Thyroid gland (tissue), 4 donors: ENCODE data around the gene NTN5.

ENCODE experiments used
- POLR2A ChIP-seq, 2 donors: fragments of 450-650 bp; IDR thresholded peaks; one replicate each; pipeline ENCODE4 v1.6.1; 2017; ENCODE audit warnings: antibody characterized with exemption in 2 of 2, mild to moderate bottlenecking in 2 of 2, moderate library complexity in 1 of 2
- TF ChIP-seq, protein P1 (sequence below), 6 experiments: fragments of 200-600 bp in 3 of 6; fragments of 450-650 bp in 3 of 6; sonication (generic) in 3 of 6; IDR thresholded peaks; one replicate each; pipeline ENCODE4 v1.5.1; 2016 to 2019; ENCODE audit warnings: antibody characterized with exemption in 6 of 6, mild to moderate bottlenecking in 2 of 6, inconsistent platforms in 1 of 6, moderate library complexity in 1 of 6

DNA sequence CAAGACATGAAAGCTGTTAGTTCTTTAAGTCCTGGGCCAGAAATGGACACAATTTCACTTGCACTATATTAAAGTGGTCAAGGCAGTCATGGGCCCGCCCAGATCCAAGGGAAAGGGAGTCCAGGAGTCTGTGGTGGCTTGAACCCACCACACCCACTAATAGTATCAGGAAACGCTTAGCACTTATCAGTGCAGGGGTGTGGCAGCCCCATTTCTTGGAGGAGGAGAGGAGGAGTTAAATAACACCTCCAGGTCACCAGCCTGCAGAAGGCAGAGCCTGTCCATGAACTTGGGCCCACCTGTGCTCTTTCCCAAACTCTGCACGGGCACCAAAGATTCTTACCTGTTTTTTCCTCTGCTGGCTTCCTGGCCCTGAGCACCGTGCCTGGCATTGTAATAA lies 5.4 kb upstream of the NTN5 start:
- TF ChIP-seq, protein P1, sequence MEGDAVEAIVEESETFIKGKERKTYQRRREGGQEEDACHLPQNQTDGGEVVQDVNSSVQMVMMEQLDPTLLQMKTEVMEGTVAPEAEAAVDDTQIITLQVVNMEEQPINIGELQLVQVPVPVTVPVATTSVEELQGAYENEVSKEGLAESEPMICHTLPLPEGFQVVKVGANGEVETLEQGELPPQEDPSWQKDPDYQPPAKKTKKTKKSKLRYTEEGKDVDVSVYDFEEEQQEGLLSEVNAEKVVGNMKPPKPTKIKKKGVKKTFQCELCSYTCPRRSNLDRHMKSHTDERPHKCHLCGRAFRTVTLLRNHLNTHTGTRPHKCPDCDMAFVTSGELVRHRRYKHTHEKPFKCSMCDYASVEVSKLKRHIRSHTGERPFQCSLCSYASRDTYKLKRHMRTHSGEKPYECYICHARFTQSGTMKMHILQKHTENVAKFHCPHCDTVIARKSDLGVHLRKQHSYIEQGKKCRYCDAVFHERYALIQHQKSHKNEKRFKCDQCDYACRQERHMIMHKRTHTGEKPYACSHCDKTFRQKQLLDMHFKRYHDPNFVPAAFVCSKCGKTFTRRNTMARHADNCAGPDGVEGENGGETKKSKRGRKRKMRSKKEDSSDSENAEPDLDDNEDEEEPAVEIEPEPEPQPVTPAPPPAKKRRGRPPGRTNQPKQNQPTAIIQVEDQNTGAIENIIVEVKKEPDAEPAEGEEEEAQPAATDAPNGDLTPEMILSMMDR (IDR thresholded peaks at IDR 0.05) = no peak
- TF ChIP-seq POLR2A (IDR thresholded peaks at IDR 0.05) = no peak
